K562 (cell line): ENCODE measurements around the gene ZKSCAN3. TPM values are rescaled to one million over a fixed set of nuclear protein-coding genes. Genes with fewer than 3 reads are reported as not detected.
A peak's percentile ranks its signal among the peaks of the same experiment; 100 is the strongest.

Source experiments
- CREB1 ChIP-seq, 2 experiments: sonication (generic) in 1 of 2; formaldehyde crosslinking in 1 of 2; IDR thresholded peaks; 2 replicates each; pipeline versions ENCODE4 v1.6.1 to v1.8.0; 2012 to 2022; ENCODE audit warnings: inconsistent platforms in 1 of 2, mild to moderate bottlenecking in 1 of 2, missing genetic modification reagents in 1 of 2, moderate library complexity in 1 of 2
- EHMT2 ChIP-seq: fragments of 450-650 bp; IDR thresholded peaks from 2 replicates; pipeline ENCODE4 v1.6.1; 2018; ENCODE audit warnings: antibody characterized with exemption
- ELF1 ChIP-seq: fragments of 200-800 bp; sonication (Bioruptor generic); IDR thresholded peaks from 2 replicates; pipeline ENCODE4 v1.6.1; 2016; ENCODE audit warnings: missing genetic modification characterization, missing compliant biosample characterization
- ETS1 ChIP-seq: conservative IDR thresholded peaks from 2 replicates; pipeline ENCODE4 v1.6.1; 2011; ENCODE audit warnings: low read depth, mild to moderate bottlenecking, low read length; ENCODE audit not compliant: control insufficient read depth
- GATAD2B ChIP-seq: fragments of 450-650 bp; IDR thresholded peaks from 2 replicates; pipeline ENCODE4 v1.6.1; 2017; ENCODE audit warnings: mild to moderate bottlenecking, borderline replicate concordance
- KDM5B ChIP-seq: fragments of 200-600 bp; sonication (generic); IDR thresholded peaks from 2 replicates; pipeline ENCODE4 v1.6.1; 2012; ENCODE audit warnings: low read depth, mild to moderate bottlenecking, moderate library complexity, low read length, control low read depth, inconsistent platforms; ENCODE audit not compliant: insufficient replicate concordance
- MCM3 ChIP-seq: fragments of 450-650 bp; IDR thresholded peaks from 2 replicates; pipeline ENCODE4 v1.6.1; 2016
- NCOA1 ChIP-seq: fragments of 450-650 bp; IDR thresholded peaks from 2 replicates; pipeline ENCODE4 v1.6.1; 2016; ENCODE audit warnings: low read depth
- NR2C2 ChIP-seq, 2 experiments: fragments of 200-800 bp in 1 of 2; sonication (Bioruptor generic) in 1 of 2; sonication (generic) in 1 of 2; formaldehyde crosslinking in 1 of 2; IDR thresholded peaks; 2 replicates each; pipeline versions ENCODE4 v1.6.1 to v1.8.0; 2016 to 2022; ENCODE audit warnings: mild to moderate bottlenecking in 1 of 2, missing compliant biosample characterization in 1 of 2, missing genetic modification characterization in 1 of 2, missing genetic modification reagents in 1 of 2
- NR4A1 ChIP-seq, 2 experiments: fragments of 250-450 bp in 1 of 2; fragments of 450-650 bp in 1 of 2; sonication (Bioruptor Pico) in 1 of 2; IDR thresholded peaks; 2 replicates each; pipeline versions ENCODE4 v1.4.0 to v1.6.1; 2016 to 2020; ENCODE audit warnings: mild to moderate bottlenecking in 2 of 2, missing compliant biosample characterization in 1 of 2, missing genetic modification characterization in 1 of 2, moderate library complexity in 1 of 2
- PHF20 ChIP-seq: fragments of 450-650 bp; IDR thresholded peaks from 2 replicates; pipeline ENCODE4 v1.6.1; 2018; ENCODE audit not compliant: partially characterized antibody
- PKNOX1 ChIP-seq: fragments of 450-650 bp; IDR thresholded peaks from 2 replicates; pipeline ENCODE4 v1.6.1; 2016
- TCF7 ChIP-seq: sonication (generic); IDR thresholded peaks from 2 replicates; pipeline ENCODE4 v1.6.1; 2016; ENCODE audit warnings: antibody characterized with exemption, borderline replicate concordance
- TOE1 ChIP-seq, 2 experiments: fragments of 450-650 bp in 1 of 2; sonication (generic) in 1 of 2; formaldehyde crosslinking in 1 of 2; IDR thresholded peaks; 2 replicates each; pipeline versions ENCODE4 v1.7.1 to v1.8.0; 2016 to 2022; ENCODE audit warnings: borderline replicate concordance in 2 of 2, mild to moderate bottlenecking in 2 of 2, antibody characterized with exemption in 1 of 2, inconsistent platforms in 1 of 2, low read depth in 1 of 2, missing genetic modification reagents in 1 of 2, moderate library complexity in 1 of 2
- USF2 ChIP-seq: sonication (generic); formaldehyde crosslinking; IDR thresholded peaks from 2 replicates; pipeline ENCODE4 v1.5.0; 2020; ENCODE audit warnings: missing genetic modification reagents
- ZBTB26 ChIP-seq: fragments of 450-650 bp; formaldehyde crosslinking; IDR thresholded peaks from 2 replicates; pipeline ENCODE4 v1.4.0; 2022; ENCODE audit warnings: missing genetic modification characterization
- ZFP1 ChIP-seq: fragments of 450-650 bp; formaldehyde crosslinking; IDR thresholded peaks from 2 replicates; pipeline ENCODE4 v1.4.0; 2020; ENCODE audit warnings: mild to moderate bottlenecking, mixed read lengths
- ZNF23 ChIP-seq: fragments of 250-450 bp; sonication (Bioruptor Pico); IDR thresholded peaks from 2 replicates; pipeline ENCODE4 v1.4.0; 2020; ENCODE audit warnings: mild to moderate bottlenecking
- ZNF79 ChIP-seq: fragments of 250-450 bp; sonication (Bioruptor Pico); IDR thresholded peaks from 2 replicates; pipeline ENCODE4 v1.4.0; 2020; ENCODE audit warnings: low read depth, mild to moderate bottlenecking, moderate library complexity
- polyA plus RNA-seq, 8 experiments: library from polyadenylated mRNA; depleted of rRNA in 4 of 8; stranded (reverse) in 5 of 8; unstranded in 3 of 8; fragments of >200 nt; fragmentation: Nextera tagmentation in 2 of 8; fragmentation: Illumina TruSeq in 1 of 8; extraction: Ambion mirVana in 2 of 8; extraction: Trizol in 1 of 8; gene quantifications; 2 replicates each; pipeline versions ENCODE4 v1.2.1 to v1.2.3, GENCODE V29; 2011 to 2014; ENCODE audit warnings: inconsistent platforms in 1 of 8, missing spikeins in 1 of 8
- total RNA-seq, 7 experiments: library from RNA; depleted of rRNA in 6 of 7; stranded (reverse); fragments of >200 nt in 6 of 7; fragmentation: Illumina TruSeq in 2 of 7; extraction: Trizol in 2 of 7; gene quantifications; 2 replicates each; pipeline versions ENCODE4 v1.2.1 to v1.2.3, GENCODE V29; 2011 to 2021; ENCODE audit warnings: low replicate concordance in 1 of 7
- TF ChIP-seq, protein P1 (sequence below): fragments of 450-650 bp; formaldehyde crosslinking; IDR thresholded peaks from 2 replicates; pipeline ENCODE4 v1.4.0; 2020; ENCODE audit warnings: mild to moderate bottlenecking

The ZKSCAN3 gene
- total and polyA plus RNA-seq, 9 of the 15 experiments (the other 6 are each of a cell fraction or from before 2014, with no cell fraction given), result 3.0 to 12.4 (median 10.2) TPM

DNA sequence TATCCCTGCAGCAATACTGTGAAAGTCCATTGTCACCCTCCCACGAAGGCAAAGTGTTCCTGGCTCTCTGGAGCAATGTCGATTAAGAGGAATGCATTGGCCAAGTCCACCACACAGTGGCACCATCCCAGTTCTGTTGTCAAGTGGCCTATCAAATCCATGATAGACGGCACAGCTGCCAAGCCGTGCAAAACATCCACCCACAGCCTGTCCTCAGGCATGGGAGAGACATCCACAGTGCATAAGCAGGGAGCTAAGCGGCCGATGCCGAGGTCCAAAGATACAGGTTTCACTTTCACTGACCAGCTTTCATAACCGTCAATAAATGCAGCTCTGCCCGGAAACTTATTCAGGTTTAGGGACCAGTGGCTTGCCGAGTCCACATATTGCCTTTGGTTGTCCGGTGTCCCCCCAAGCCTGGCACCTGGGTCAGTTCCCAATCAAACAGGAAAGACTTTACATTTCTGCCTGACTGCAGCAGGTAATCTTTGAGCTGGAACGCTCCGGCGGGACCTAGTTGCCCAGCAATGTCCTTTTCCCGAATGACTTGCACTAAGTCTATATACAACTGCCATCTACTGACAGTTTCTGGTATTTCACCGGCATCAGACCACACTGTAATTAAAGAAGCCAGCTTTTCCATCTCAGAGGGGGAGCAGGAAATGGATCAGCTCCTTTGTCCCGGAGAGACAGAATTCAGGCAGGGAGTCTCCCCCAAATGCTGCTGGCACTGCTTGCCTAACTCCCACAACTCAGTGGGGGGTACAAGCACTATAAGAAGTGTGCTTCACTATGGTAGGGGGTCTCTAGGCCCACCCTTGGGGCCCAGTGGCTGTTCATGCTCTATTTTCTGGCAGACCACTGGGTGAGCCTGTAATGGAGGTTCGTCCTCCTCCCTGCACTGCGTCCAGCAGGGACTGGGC lies 6.3 kb downstream of the ZKSCAN3 start (continued):
- TF ChIP-seq ZBTB26 (CRISPR knock-in tag), result no peak
- no peak for TF ChIP-seq GATAD2B
- 0 out of 2 replicates have a peak, but pooled peaks have one; percentile 3 for TF ChIP-seq CREB1 (IDR thresholded peaks at IDR 0.05)
- no peak; the same call in 1 of the 2 replicates for TF ChIP-seq CREB1 (CRISPR knock-in tag; IDR thresholded peaks at IDR 0.05)
- TF ChIP-seq PHF20, result no peak
- TF ChIP-seq EHMT2, result no peak; the same call in 1 of the 2 replicates
- TF ChIP-seq NR4A1 (CRISPR knock-in tag; IDR thresholded peaks at IDR 0.05), result no peak
- TF ChIP-seq NR4A1 (tag; IDR thresholded peaks at IDR 0.05), result peak; percentile 22; the same call in 1 of the 2 replicates
- peak; percentile 58; the same call in 1 of the 2 replicates for TF ChIP-seq TOE1 (IDR thresholded peaks at IDR 0.05; ENCODE audit: borderline replicate concordance)
- TF ChIP-seq TOE1 (CRISPR knock-in tag; IDR thresholded peaks at IDR 0.05; ENCODE audit: borderline replicate concordance, low read depth), result no peak
- TF ChIP-seq USF2, result no peak
- peak; percentile 73 for TF ChIP-seq PKNOX1
- no peak for TF ChIP-seq ZNF79 (CRISPR knock-in tag)
- no peak for TF ChIP-seq ETS1
- TF ChIP-seq NCOA1, result peak; percentile 34; the same call in 1 of the 2 replicates
- TF ChIP-seq ELF1 (tag), result peak; percentile 15; the same call in 1 of the 2 replicates
- 0 out of 2 replicates have a peak, but pooled peaks have one; percentile 13 for TF ChIP-seq NR2C2 (CRISPR knock-in tag; IDR thresholded peaks at IDR 0.05)
- no peak; the same call in 1 of the 2 replicates for TF ChIP-seq NR2C2 (tag; IDR thresholded peaks at IDR 0.05)
- TF ChIP-seq, protein P1, sequence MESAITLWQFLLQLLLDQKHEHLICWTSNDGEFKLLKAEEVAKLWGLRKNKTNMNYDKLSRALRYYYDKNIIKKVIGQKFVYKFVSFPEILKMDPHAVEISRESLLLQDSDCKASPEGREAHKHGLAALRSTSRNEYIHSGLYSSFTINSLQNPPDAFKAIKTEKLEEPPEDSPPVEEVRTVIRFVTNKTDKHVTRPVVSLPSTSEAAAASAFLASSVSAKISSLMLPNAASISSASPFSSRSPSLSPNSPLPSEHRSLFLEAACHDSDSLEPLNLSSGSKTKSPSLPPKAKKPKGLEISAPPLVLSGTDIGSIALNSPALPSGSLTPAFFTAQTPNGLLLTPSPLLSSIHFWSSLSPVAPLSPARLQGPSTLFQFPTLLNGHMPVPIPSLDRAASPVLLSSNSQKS (CRISPR knock-in tag), result no peak
- no peak for TF ChIP-seq ZFP1 (CRISPR knock-in tag)
- TF ChIP-seq MCM3, result no peak
- peak; percentile 31 for TF ChIP-seq KDM5B
- no peak for TF ChIP-seq ZNF23
- no peak for TF ChIP-seq TCF7
